ENCODE data around the gene DECR2.

DECR2 gene

GRCh38 chr16:375212-375611, 26.5 kb upstream of the DECR2 start (continued):
- TF ChIP-seq POU6F1 (CRISPR knock-in tag; IDR thresholded peaks at IDR 0.05; ENCODE audit: borderline replicate concordance, low read depth) (no peak), ZNF8 (CRISPR knock-in tag; IDR thresholded peaks at IDR 0.05) (no peak)

GRCh38 chr16:375927-376816, 25.5 kb upstream of the DECR2 start:
- no peak for ATAC-seq
- TF ChIP-seq PPARA (CRISPR knock-in tag; IDR thresholded peaks at IDR 0.05; ENCODE audit: borderline replicate concordance) (no peak), CSRNP3 (CRISPR knock-in tag; IDR thresholded peaks at IDR 0.05) (no peak), ZC3H10 (CRISPR knock-in tag; IDR thresholded peaks at IDR 0.05) (no peak), TSHZ2 (CRISPR knock-in tag; IDR thresholded peaks at IDR 0.05) (no peak), ZFP30 (CRISPR knock-in tag; IDR thresholded peaks at IDR 0.05) (no peak), ARNTL (CRISPR knock-in tag; IDR thresholded peaks at IDR 0.05; ENCODE audit: borderline replicate concordance, low read depth) (no peak), TOX (CRISPR knock-in tag; IDR thresholded peaks at IDR 0.05; ENCODE audit: borderline replicate concordance) (no peak), ISL1 (CRISPR knock-in tag; IDR thresholded peaks at IDR 0.05) (no peak), ZNF70 (CRISPR knock-in tag; IDR thresholded peaks at IDR 0.05) (no peak), GLIS3 (CRISPR knock-in tag; IDR thresholded peaks at IDR 0.05) (no peak), SNAI2 (CRISPR knock-in tag; IDR thresholded peaks at IDR 0.05) (no peak), TCF4 (CRISPR knock-in tag; IDR thresholded peaks at IDR 0.05; ENCODE audit: borderline replicate concordance) (no peak), OSR1 (CRISPR knock-in tag; IDR thresholded peaks at IDR 0.05) (no peak), POU6F1 (CRISPR knock-in tag; IDR thresholded peaks at IDR 0.05; ENCODE audit: borderline replicate concordance, low read depth) (no peak), ZNF565 (CRISPR knock-in tag; conservative IDR thresholded peaks at IDR 0.05; ENCODE audit: low read depth) (no peak), BACH2 (CRISPR knock-in tag; IDR thresholded peaks at IDR 0.05; ENCODE audit: borderline replicate concordance) (no peak), RARB (CRISPR knock-in tag; IDR thresholded peaks at IDR 0.05) (no peak), ZFP3 (CRISPR knock-in tag; IDR thresholded peaks at IDR 0.05) (no peak), ZNF8 (CRISPR knock-in tag; IDR thresholded peaks at IDR 0.05) (no peak), CSDC2 (CRISPR knock-in tag; IDR thresholded peaks at IDR 0.05) (no peak)

GRCh38 chr16:376817-377418, 24.8 kb upstream of the DECR2 start:
- ATAC-seq, result no peak
- TF ChIP-seq ISL1 (CRISPR knock-in tag; IDR thresholded peaks at IDR 0.05) (no peak), BACH2 (CRISPR knock-in tag; IDR thresholded peaks at IDR 0.05; ENCODE audit: borderline replicate concordance) (no peak), ARNTL (CRISPR knock-in tag; IDR thresholded peaks at IDR 0.05; ENCODE audit: borderline replicate concordance, low read depth) (no peak), TCF4 (CRISPR knock-in tag; IDR thresholded peaks at IDR 0.05; ENCODE audit: borderline replicate concordance) (no peak), ZFP3 (CRISPR knock-in tag; IDR thresholded peaks at IDR 0.05) (no peak), ZFP30 (CRISPR knock-in tag; IDR thresholded peaks at IDR 0.05) (no peak), CSRNP3 (CRISPR knock-in tag; IDR thresholded peaks at IDR 0.05) (no peak), CREB5 (CRISPR knock-in tag; IDR thresholded peaks at IDR 0.05; ENCODE audit: low read depth) (no peak), RARB (CRISPR knock-in tag; IDR thresholded peaks at IDR 0.05) (no peak), ESRRG (CRISPR knock-in tag; IDR thresholded peaks at IDR 0.05) (no peak), PATZ1 (CRISPR knock-in tag; IDR thresholded peaks at IDR 0.05; ENCODE audit: borderline replicate concordance) (no peak), ZNF565 (CRISPR knock-in tag; conservative IDR thresholded peaks at IDR 0.05; ENCODE audit: low read depth) (no peak), GLIS3 (CRISPR knock-in tag; IDR thresholded peaks at IDR 0.05) (no peak)

Data from SK-N-SH treated with all-trans-retinoic acid at 6 μM for 48 hours (cell line).